ENCODE measurements around the gene USP53.
"Not testable (repeated sequence)": the region's sequence is repeated elsewhere in the genome, so short reads cannot be mapped to it uniquely, and the experiment has no call there.

USP53 gene

GRCh38 chr4:119228406-119228805 lies 15.9 kb downstream of the USP53 start:
- no peak for DNase-seq (ENCODE audit: low read depth in 2 of 2)

GRCh38 chr4:119229908-119230687 lies 17.6 kb downstream of the USP53 start:
- DNase-seq (ENCODE audit: low read depth in 2 of 2), result no peak

- DNase-seq (ENCODE audit: low read depth in 2 of 2), result no peak
Measured at GRCh38 chr4:119231491-119231890, 19.0 kb downstream of the USP53 start.

- no peak for DNase-seq (ENCODE audit: low read depth in 2 of 2)
Measured at GRCh38 chr4:119232286-119232685, 19.8 kb downstream of the USP53 start.

DNA sequence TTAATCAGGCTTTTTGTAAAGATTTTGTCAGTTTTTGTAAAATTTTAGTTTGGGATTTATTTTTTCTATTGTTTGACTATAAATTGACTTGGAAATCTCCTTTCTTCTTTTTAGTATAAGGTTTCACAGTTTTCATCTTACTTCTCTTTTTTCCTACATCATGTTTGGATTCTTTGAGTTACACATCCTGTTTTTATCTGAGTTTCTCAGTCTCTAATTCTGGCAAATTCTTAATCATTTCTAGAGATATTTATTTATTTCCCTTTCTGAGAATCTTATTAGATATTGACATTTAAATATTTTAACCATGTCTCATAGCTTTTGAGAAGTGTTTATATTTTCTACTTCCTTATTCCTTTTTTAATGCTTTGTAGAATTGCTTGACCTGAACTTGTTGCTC lies 20.7 kb downstream of the USP53 start:
- no peak for DNase-seq (ENCODE audit: low read depth in 2 of 2)

- no peak for DNase-seq (ENCODE audit: low read depth in 2 of 2)
Measured at GRCh38 chr4:119233750-119234149, 21.2 kb downstream of the USP53 start.

- no peak for DNase-seq (ENCODE audit: low read depth in 2 of 2)
Measured at GRCh38 chr4:119237201-119237600, 24.7 kb downstream of the USP53 start.

GRCh38 chr4:119237642-119238041 lies 25.1 kb downstream of the USP53 start:
- no peak for DNase-seq (ENCODE audit: low read depth in 2 of 2)

DNA sequence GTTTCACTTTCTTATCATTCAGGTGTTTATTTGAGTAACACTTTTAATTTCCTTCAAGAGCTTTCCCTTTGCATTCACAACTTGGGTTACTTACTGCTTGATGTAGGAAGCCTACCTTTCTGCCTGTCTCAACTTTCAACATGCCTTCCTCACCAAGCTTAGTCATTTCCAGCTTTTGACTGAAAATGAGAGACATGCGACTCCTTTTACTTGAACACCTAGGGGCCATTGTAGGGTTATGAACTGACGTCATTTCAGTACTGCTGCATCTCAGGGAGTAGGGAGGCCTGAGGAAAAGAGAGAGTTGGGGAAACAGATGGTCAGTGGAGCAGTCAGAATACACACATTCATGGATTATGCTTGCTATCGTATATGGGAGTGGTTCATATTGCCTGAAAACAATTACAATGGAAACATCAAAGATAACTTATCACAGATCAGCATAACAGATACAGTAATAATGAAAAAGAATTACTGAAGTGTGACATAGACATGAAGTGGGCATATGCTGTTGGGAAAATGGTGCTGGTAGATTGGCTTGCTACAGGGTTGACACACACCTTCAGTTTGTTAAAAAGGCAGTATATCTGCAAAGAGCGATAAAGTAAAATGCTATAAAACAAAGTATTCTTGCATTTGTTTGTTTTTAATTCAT lies 25.7 kb downstream of the USP53 start:
- DNase-seq (ENCODE audit: low read depth in 2 of 2), result no peak

DNA sequence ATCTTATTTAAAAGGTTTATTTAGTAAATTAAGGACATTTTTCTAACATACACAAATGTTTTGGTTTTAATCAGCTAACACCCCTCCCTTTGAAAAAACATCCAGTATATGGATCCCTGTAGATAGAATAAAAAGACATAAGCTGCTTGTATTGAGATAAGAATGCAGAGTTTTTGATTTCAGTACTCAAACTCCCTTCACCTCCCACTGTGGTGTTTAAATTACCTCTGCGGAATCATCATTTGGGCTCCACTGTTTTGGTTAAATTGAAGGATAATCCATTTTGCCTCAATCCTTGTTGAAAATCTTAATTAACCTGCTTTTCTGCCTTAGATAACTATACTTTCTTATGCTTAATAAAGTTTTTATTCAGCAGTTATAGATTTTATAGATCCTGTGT lies 27.6 kb downstream of the USP53 start:
- DNase-seq (ENCODE audit: low read depth in 2 of 2), result no peak

- no peak for DNase-seq (ENCODE audit: low read depth in 2 of 2)
Measured at GRCh38 chr4:119240568-119240967, 28.1 kb downstream of the USP53 start.

DNA sequence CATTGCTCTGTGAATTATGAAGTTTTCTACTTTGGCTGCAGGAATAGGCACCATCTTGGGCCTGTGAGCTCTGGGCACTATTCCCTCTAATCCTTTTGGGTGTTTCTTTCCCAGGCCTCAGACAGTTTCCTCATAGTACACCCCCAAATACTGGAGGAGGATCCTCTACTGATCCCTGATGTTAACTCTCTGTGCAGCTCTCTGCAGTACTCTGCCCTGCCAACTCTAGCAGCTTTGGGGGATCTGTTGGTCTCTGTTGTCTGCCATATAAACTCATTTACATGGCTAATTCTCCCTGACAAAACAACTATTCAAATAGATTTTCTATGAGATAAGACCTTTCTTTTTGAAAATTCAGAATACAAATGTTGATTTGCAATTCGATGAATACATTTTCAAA lies 29.9 kb downstream of the USP53 start:
- DNase-seq (ENCODE audit: low read depth in 2 of 2), result no peak

- DNase-seq (ENCODE audit: low read depth in 2 of 2), result no peak
Measured at GRCh38 chr4:119243868-119244267, 31.4 kb downstream of the USP53 start.

DNA sequence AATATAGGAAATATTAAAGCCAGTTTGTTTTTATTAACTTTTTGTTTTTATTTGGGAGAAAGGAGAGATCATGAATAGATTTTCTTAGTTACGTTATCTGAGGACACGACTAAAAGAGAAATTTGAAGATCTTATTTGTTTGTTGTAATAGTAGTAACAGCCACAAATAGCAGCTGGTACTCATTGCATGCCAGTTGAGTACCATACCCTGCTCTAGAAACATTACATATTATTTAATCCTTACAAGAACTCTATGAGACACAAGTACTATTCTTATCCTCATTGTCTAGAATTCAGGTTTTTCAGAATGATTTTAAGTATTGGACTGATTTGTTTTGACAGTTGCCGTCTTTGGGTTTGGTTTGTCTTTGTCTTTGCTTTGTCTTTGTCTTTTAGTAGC lies 31.8 kb downstream of the USP53 start:
- no peak for DNase-seq (ENCODE audit: low read depth in 2 of 2)

DNA sequence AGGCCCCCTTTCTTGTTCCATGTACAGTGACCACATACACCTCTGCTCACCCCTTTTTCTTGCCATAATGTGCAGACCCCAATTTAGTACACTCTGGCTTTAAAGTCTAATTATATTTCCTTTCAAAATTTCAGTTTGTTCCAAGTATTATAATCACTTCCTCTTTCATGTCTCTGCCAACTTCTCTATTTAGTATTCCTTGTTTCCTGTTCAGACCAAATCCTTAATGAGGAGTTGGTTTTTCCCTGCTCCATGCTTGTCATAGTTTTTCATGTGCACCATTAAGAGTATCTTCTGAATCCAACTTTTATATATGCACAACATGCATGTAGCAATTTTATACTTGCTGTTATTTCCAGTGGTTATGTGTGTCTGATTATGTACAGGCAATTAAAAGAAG lies 32.3 kb downstream of the USP53 start:
- no peak for DNase-seq (ENCODE audit: low read depth in 2 of 2)

GRCh38 chr4:119246177-119246733 lies 33.7 kb downstream of the USP53 start:
- DNase-seq (ENCODE audit: low read depth in 2 of 2), result no peak

DNA sequence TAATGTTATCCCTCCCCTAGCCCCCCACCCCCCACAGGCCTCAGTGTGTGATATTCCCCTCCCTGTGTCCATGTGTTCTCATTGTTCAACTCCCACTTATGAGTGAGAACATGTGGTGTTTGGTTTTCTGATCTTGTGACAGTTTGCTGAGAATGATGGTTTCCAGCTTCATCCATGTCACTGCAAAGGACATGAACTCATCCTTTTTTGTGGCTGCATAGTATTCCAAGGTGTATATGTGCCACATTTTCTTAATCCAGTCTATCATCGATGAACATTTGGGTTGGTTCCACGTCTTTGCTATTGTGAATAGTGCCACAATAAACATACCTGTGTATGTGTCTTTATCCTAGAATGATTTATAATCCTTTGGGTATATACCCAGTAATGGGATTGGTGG lies 38.5 kb downstream of the USP53 start:
- not testable (repeated sequence) for DNase-seq (ENCODE audit: low read depth in 2 of 2)

- DNase-seq (ENCODE audit: low read depth in 2 of 2), result not testable (repeated sequence)
Measured at GRCh38 chr4:119255223-119255622, 42.7 kb downstream of the USP53 start.

DNA sequence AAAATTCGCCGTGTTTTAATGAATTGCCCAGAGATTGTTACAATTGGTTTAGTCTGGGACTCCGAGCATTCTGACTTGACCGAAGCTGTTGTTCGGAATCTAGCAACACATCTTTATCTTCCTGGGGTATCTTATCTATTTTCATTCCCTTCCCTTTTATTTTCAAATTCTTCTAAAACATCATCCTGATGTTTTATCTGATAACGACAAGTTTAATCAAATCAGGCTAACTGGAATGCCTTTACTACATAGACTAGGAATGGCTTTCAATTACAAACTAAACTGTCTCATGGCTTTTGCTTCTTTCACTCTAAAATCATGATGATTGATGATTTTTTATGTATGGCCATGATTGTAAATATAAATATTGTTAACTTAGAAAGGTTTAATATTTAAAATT lies 48.0 kb downstream of the USP53 start:
- no peak for DNase-seq (ENCODE audit: low read depth in 2 of 2)

DNA sequence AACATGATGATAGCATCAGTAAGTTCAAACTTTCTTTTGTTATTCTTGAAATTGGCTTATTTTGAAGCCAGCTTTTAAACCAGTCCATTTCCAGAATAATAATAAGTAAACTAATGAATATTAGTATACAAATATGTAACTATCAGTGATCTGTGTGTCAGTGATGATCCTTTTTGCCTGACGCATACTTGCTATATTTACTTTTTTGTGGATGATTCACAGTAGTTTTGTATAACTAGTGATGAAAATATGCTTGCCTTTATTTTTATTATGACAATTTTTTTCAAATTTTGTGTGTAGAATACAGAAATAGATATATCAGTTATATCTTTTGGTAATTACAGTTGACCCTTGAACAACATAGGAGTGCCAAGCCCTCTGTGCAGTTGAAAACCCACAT lies 49.5 kb downstream of the USP53 start:
- no peak for DNase-seq (ENCODE audit: low read depth in 2 of 2)

GRCh38 chr4:119264743-119265142 lies 52.2 kb downstream of the USP53 start:
- DNase-seq (ENCODE audit: low read depth in 2 of 2), result no peak

GRCh38 chr4:119266153-119266552 lies 53.6 kb downstream of the USP53 start:
- no peak for DNase-seq (ENCODE audit: low read depth in 2 of 2)

GRCh38 chr4:119268466-119268865 lies 56.0 kb downstream of the USP53 start:
- no peak for DNase-seq (ENCODE audit: low read depth in 2 of 2)

Data from stimulated activated CD8-positive, alpha-beta memory T cell treated with anti-CD3 and anti-CD28 coated beads, Interleukin-15, amount 100 ng/mL, for 4 hours (primary cell).